T-helper 1 cell treated with Interleukin-12 subunit alpha and Interleukin-12 subunit beta and Interleukin-4 antibody, amounts not matched to agents 30 ng/mL and 1 ng/mL, for 36 hours (primary cell): ENCODE results near the gene DHRS2. TPM values are rescaled to one million over a fixed set of nuclear protein-coding genes. Genes with fewer than 3 reads are reported as not detected.
"Not testable (repeated sequence)": the region's sequence is repeated elsewhere in the genome, so short reads cannot be mapped to it uniquely, and the experiment has no call there.

Experiments
- intact Hi-C: fragments of 100-400 bp; cut with micrococcal nuclease; formaldehyde crosslinking; loops from one replicate; pipeline ENCODE4 v1.15.1; 2024
- total RNA-seq: library from RNA; stranded (reverse); gene quantifications from 2 replicates; pipeline ENCODE4 v1.2.3, GENCODE V29; 2022

The DHRS2 gene
- total RNA-seq, 1 donor from 2014 or later, result 4.2 TPM

- intact Hi-C loops, result not testable (repeated sequence)
These were observed 53.7 kb downstream of the DHRS2 start for GRCh38 chr14:23689709-23690514.

GRCh38 chr14:23692416-23692815 is 56.3 kb downstream of the DHRS2 start:
- intact Hi-C loops, result no loop called here

GRCh38 chr14:23693252-23693775 is 57.1 kb downstream of the DHRS2 start:
- intact Hi-C loops, result no loop called here

- intact Hi-C loops, result no loop called here
These were observed 58.2 kb downstream of the DHRS2 start for GRCh38 chr14:23694085-23694948.

Other genes starting within 250 kb of the DHRS2 start
- 0.56 and 1.2 TPM in 2 replicates for gene MYH6, start 228.1 kb upstream of the DHRS2 start, total RNA-seq
- 0.17 TPM in 2 replicates for gene MYH7, start 200.7 kb upstream of the DHRS2 start, total RNA-seq
- 51.7 and 57.8 TPM in 2 replicates for gene NGDN, start 166.7 kb upstream of the DHRS2 start, total RNA-seq
- gene ZFHX2, start 84.6 kb upstream of the DHRS2 start, total RNA-seq, result 2.9 and 3.2 TPM in 2 replicates
- gene THTPA, start 80.1 kb upstream of the DHRS2 start, total RNA-seq, result 16.8 and 17.7 TPM in 2 replicates
- 254 and 259 TPM in 2 replicates for gene AP1G2, start 68.6 kb upstream of the DHRS2 start, total RNA-seq
- 0.07 TPM in 1 of 2 replicates, not detected in the other for gene JPH4, start 57.6 kb upstream of the DHRS2 start, total RNA-seq